A204.1 (cell line): ENCODE data around the gene EDAR.

Experiments used
- FAIRE-seq: peaks from 2 replicates; lab custom pipeline; 2012; peaks lifted over from hg19 to GRCh38; lab: Jason Lieb, UNC

The EDAR gene

GRCh38 chr2:108988796-108989713 lies at the start of gene EDAR:
Gene EDAR, minus strand, starts transcription at chr2:108989220. Its CDS starts 58,206 bp downstream, at chr2:108931014.
- no peak for FAIRE-seq

GRCh38 chr2:109033171-109033570 lies 44.2 kb upstream of the EDAR start:
- no peak for FAIRE-seq

GRCh38 chr2:109032229-109032820 lies 43.3 kb upstream of the EDAR start:
- FAIRE-seq, result no peak

GRCh38 chr2:109031476-109032228 lies 42.6 kb upstream of the EDAR start:
- FAIRE-seq, result no peak

- FAIRE-seq, result no peak
Observed at GRCh38 chr2:109030870-109031475, 42.0 kb upstream of the EDAR start.

- no peak for FAIRE-seq
Observed at GRCh38 chr2:109029490-109030201, 40.6 kb upstream of the EDAR start.

- no peak for FAIRE-seq
Observed at GRCh38 chr2:109028738-109029489, 39.9 kb upstream of the EDAR start.

GRCh38 chr2:109028277-109028676 lies 39.3 kb upstream of the EDAR start:
- FAIRE-seq, result no peak

GRCh38 chr2:109027702-109028101 lies 38.7 kb upstream of the EDAR start:
- no peak for FAIRE-seq

- FAIRE-seq, result no peak
Observed at GRCh38 chr2:109024477-109024876, 35.5 kb upstream of the EDAR start.

- FAIRE-seq, result no peak
Observed at GRCh38 chr2:109021895-109022300, 32.9 kb upstream of the EDAR start.

GRCh38 chr2:109020217-109020637 lies 31.2 kb upstream of the EDAR start:
- FAIRE-seq, result no peak

- no peak for FAIRE-seq
Observed at GRCh38 chr2:109018452-109018851, 29.4 kb upstream of the EDAR start.

- FAIRE-seq, result no peak
Observed at GRCh38 chr2:109017017-109017416, 28.0 kb upstream of the EDAR start.

- FAIRE-seq, result no peak
Observed at GRCh38 chr2:109016376-109016775, 27.4 kb upstream of the EDAR start.

- no peak for FAIRE-seq
Observed at GRCh38 chr2:109014476-109014875, 25.5 kb upstream of the EDAR start.

- no peak for FAIRE-seq
Observed at GRCh38 chr2:109013051-109013450, 24.0 kb upstream of the EDAR start.

- FAIRE-seq, result no peak
Observed at GRCh38 chr2:109009920-109010610, 21.0 kb upstream of the EDAR start.

GRCh38 chr2:109006971-109007370 lies 18.0 kb upstream of the EDAR start:
- no peak for FAIRE-seq

- FAIRE-seq, result no peak
Observed at GRCh38 chr2:109005686-109006204, 16.7 kb upstream of the EDAR start.
